GM12878 (cell line): Measurements from ENCODE around the gene RETNLB. TPM values are rescaled to one million over a fixed set of nuclear protein-coding genes. Genes with fewer than 3 reads are reported as not detected.

Experiments
- ATAC-seq: fragments of 200-7000 bp; cut with Tn5 transposase; 3 replicates; pipeline ENCODE4 v1.9.1; 2020; ENCODE audit warnings: mild to moderate bottlenecking, moderate library complexity
- BruUV-seq: library from RNA; stranded (reverse); fragments of 400-500 nt; replicated peaks from 2 replicates; lab custom pipeline; 2021; lab: Mats Ljungman, UMichigan
- CTCF ChIA-PET: fragments of 300-600 bp; sonication (Branson Sonifier 250); formaldehyde crosslinking; extraction: SDS; loops from one replicate; lab custom pipeline; 2021; ENCODE audit warnings: inconsistent platforms; lab: Yijun Ruan, JAX
- POLR2A ChIA-PET: fragments of 350-600 bp; formaldehyde crosslinking; extraction: SDS; loops from one replicate; lab custom pipeline; 2021; ENCODE audit warnings: inconsistent platforms; lab: Charles Lee
- RAD21 ChIA-PET: fragments of 300-600 bp; sonication (Branson Sonifier 250); formaldehyde crosslinking; loops from one replicate; lab custom pipeline; 2023; ENCODE audit warnings: antibody characterized with exemption; ENCODE audit not compliant: unreplicated experiment; lab: Charles Lee
- SMC1A ChIA-PET: fragments of 300-600 bp; sonication (Branson Sonifier 250); formaldehyde crosslinking; loops from one replicate; lab custom pipeline; 2023; ENCODE audit not compliant: unreplicated experiment, uncharacterized antibody; lab: Charles Lee
- DNase-seq: peaks from one replicate; pipeline ENCODE4 v3.0.0-alpha.2; 2011; ENCODE audit warnings: low read depth, low spot score
- FAIRE-seq: peaks from 3 replicates; lab custom pipeline; 2011; peaks lifted over from hg19 to GRCh38; lab: Jason Lieb, UNC
- H2AFZ ChIP-seq: 2 replicates; pipeline ENCODE4 v1.6.0; 2011; ENCODE audit warnings: low read depth, low read length, control low read depth; ENCODE audit not compliant: control insufficient read depth
- H3K27ac ChIP-seq: 2 replicates; pipeline ENCODE4 v1.5.1; 2011; ENCODE audit warnings: control low read depth; ENCODE audit not compliant: control insufficient read depth, insufficient read depth
- H3K27me3 ChIP-seq, 2 experiments: replicated peaks in 1 of 2; 2 replicates each; pipeline versions ENCODE4 v1.6.0 to v1.6.1; 2011; ENCODE audit warnings: low read length in 1 of 2; ENCODE audit not compliant: control insufficient read depth in 2 of 2, insufficient read depth in 2 of 2
- H3K36me3 ChIP-seq, 2 experiments: 2 replicates each; pipeline ENCODE4 v1.5.1; 2011; ENCODE audit warnings: low read length in 1 of 2; ENCODE audit not compliant: control insufficient read depth in 2 of 2, insufficient read depth in 2 of 2
- H3K4me1 ChIP-seq: 2 replicates; pipeline ENCODE4 v1.6.1; 2011; ENCODE audit warnings: mild to moderate bottlenecking, low read length, moderate library complexity, mixed read lengths; ENCODE audit not compliant: control insufficient read depth, insufficient read depth
- H3K4me2 ChIP-seq: 2 replicates; pipeline ENCODE4 v1.6.0; 2011; ENCODE audit warnings: control low read depth; ENCODE audit not compliant: control insufficient read depth, insufficient read depth
- H3K4me3 ChIP-seq: fragments of 200-600 bp; sonication (generic); 2 replicates; pipeline ENCODE4 v1.5.1; 2016
- H3K79me2 ChIP-seq: 2 replicates; pipeline ENCODE4 v1.6.0; 2011; ENCODE audit warnings: low read length; ENCODE audit not compliant: control insufficient read depth, insufficient read depth
- H3K9ac ChIP-seq: 2 replicates; pipeline ENCODE4 v1.8.0; 2011; ENCODE audit warnings: low read length, control low read depth, mixed read lengths; ENCODE audit not compliant: control insufficient read depth, insufficient read depth
- H3K9me3 ChIP-seq: replicated peaks from 3 replicates; pipeline ENCODE4 v1.5.1; 2011; ENCODE audit warnings: mild to moderate bottlenecking, low read length; ENCODE audit not compliant: control insufficient read depth, insufficient read depth
- H4K20me1 ChIP-seq: 2 replicates; pipeline ENCODE4 v1.6.0; 2011; ENCODE audit not compliant: control insufficient read depth, insufficient read depth
- E4F1 ChIP-seq: fragments of 450-650 bp; IDR thresholded peaks from 2 replicates; pipeline ENCODE4 v1.6.1; 2018; ENCODE audit warnings: borderline replicate concordance, mild to moderate bottlenecking; ENCODE audit not compliant: partially characterized antibody
- FOS ChIP-seq: IDR thresholded peaks from 3 replicates; pipeline ENCODE4 v1.6.1; 2011; ENCODE audit warnings: borderline replicate concordance; ENCODE audit not compliant: insufficient read length; ENCODE audit errors: extremely low read depth
- FOXK2 ChIP-seq: fragments of 450-650 bp; IDR thresholded peaks from 2 replicates; pipeline ENCODE4 v1.6.1; 2017; ENCODE audit warnings: mild to moderate bottlenecking, moderate library complexity
- NKRF ChIP-seq: fragments of 450-650 bp; conservative IDR thresholded peaks from 2 replicates; pipeline ENCODE4 v1.6.1; 2017; ENCODE audit warnings: mild to moderate bottlenecking, moderate library complexity
- NRF1 ChIP-seq: conservative IDR thresholded peaks from 2 replicates; pipeline ENCODE4 v1.6.1; 2011; ENCODE audit warnings: mild to moderate bottlenecking, low read depth, low read length, improper control_type of control experiment
- RELB ChIP-seq: fragments of 450-650 bp; IDR thresholded peaks from 2 replicates; pipeline ENCODE4 v1.6.1; 2017; ENCODE audit warnings: low read depth, mild to moderate bottlenecking, moderate library complexity
- SIX5 ChIP-seq: IDR thresholded peaks from 2 replicates; pipeline ENCODE4 v1.6.1; 2011; ENCODE audit warnings: mild to moderate bottlenecking, low read depth, low read length, moderate library complexity; ENCODE audit not compliant: severe bottlenecking
- SMAD1 ChIP-seq: fragments of 450-650 bp; IDR thresholded peaks from 2 replicates; pipeline ENCODE4 v1.6.1; 2018; ENCODE audit warnings: mild to moderate bottlenecking, low read depth; ENCODE audit not compliant: partially characterized antibody
- TCF12 ChIP-seq: IDR thresholded peaks from 2 replicates; pipeline ENCODE4 v1.6.1; 2011; ENCODE audit warnings: low read depth, mild to moderate bottlenecking, low read length
- ZBTB4 ChIP-seq: fragments of 450-650 bp; formaldehyde crosslinking; IDR thresholded peaks from 2 replicates; pipeline ENCODE4 v1.4.0; 2022; ENCODE audit warnings: mild to moderate bottlenecking, moderate library complexity
- ZNF384 ChIP-seq: IDR thresholded peaks from 2 replicates; pipeline ENCODE4 v1.6.1; 2012; ENCODE audit warnings: low read depth, mild to moderate bottlenecking, low read length, improper control_type of control experiment, borderline replicate concordance
- WGBS: methylation state at CpG from one replicate; pipeline ENCODE4 v1.1.6; 2016; ENCODE audit warnings: low lambda C conversion rate; ENCODE audit not compliant: insufficient replicate concordance, insufficient coverage; ENCODE audit errors: missing lambda C conversion rate; 5-methylcytosine and 5-hydroxymethylcytosine counted together
- in situ Hi-C: fragments of 300-500 bp; cut with MboI; formaldehyde crosslinking; loops from 9 replicates; pipeline ENCODE4 v1.14.3; 2018; ENCODE audit warnings: mixed read lengths
- intact Hi-C: fragments of 100-400 bp; cut with micrococcal nuclease; formaldehyde crosslinking; loops from one replicate; pipeline ENCODE4 v1.14.2; 2022; ENCODE audit not compliant: unreplicated experiment
- polyA plus RNA-seq, 11 experiments: library from polyadenylated mRNA; depleted of rRNA in 4 of 11; unstranded in 6 of 11; stranded (reverse) in 5 of 11; fragments of >200 nt; fragmentation: Nextera tagmentation in 4 of 11; fragmentation: Illumina TruSeq in 1 of 11; extraction: Ambion mirVana in 4 of 11; extraction: Trizol in 1 of 11; gene quantifications; 1 replicate in 1 of 11; 2 replicates in 10 of 11; pipeline versions ENCODE4 v1.2.1 to v1.2.3, GENCODE V29; 2011 to 2016; ENCODE audit warnings: inconsistent platforms in 2 of 11, missing spikeins in 2 of 11, low read depth in 1 of 11
- total RNA-seq, 4 experiments: library from RNA; depleted of rRNA in 3 of 4; stranded (reverse); fragments of >200 nt in 3 of 4; fragmentation: Illumina TruSeq in 1 of 4; extraction: Trizol in 1 of 4; gene quantifications; 2 replicates each; pipeline versions ENCODE4 v1.2.1 to v1.2.3, GENCODE V29; 2013 to 2021

The RETNLB gene
- total and polyA plus RNA-seq, 10 of the 15 experiments (the other 5 are each of a cell fraction or from before 2014, with no cell fraction given), result not detected

- TF ChIP-seq NKRF (no peak), NRF1 (no peak), ZNF384 (no peak), SMAD1 (no peak)
These were observed 20.4 kb downstream of the RETNLB start (continued) for GRCh38 chr3:108736821-108737220.

GRCh38 chr3:108728934-108729333, 28.3 kb downstream of the RETNLB start:
- H3K27me3 ChIP-seq, result peaks cover 0 to 2% of the 10 kb centered on the region in 2 experiments; a peak in 1 of 4 replicates
- ChIA-PET CTCF (no interaction called here), POLR2A (no interaction called here), SMC1A (no interaction called here), RAD21 (no interaction called here)
- H3K36me3 ChIP-seq, result no peaks in the 10 kb centered on the region
- no peak for ATAC-seq
- in situ Hi-C loops, result no loop called here
- H3K9me3 ChIP-seq, result no peaks in the 10 kb centered on the region
- no peaks in the 10 kb centered on the region for H3K79me2 ChIP-seq
- H2AFZ ChIP-seq, result no peak overlapping the region
- no peak for DNase-seq
- H4K20me1 ChIP-seq, result no peaks in the 10 kb centered on the region
- intact Hi-C loops, result no loop called here
- H3K27ac ChIP-seq, result no peak overlapping the region
- WGBS, result 0% methylated on average over 1 of the region's 1 CpG
- no peaks in the 10 kb centered on the region for H3K4me1 ChIP-seq
- TF ChIP-seq TCF12 (no peak), FOXK2 (no peak), SIX5 (no peak), FOS (no peak), RELB (no peak), ZBTB4 (CRISPR knock-in tag) (no peak), E4F1 (no peak)
- H3K9ac ChIP-seq, result no peak overlapping the region
- BruUV-seq, result no TSS peak
- no peak for FAIRE-seq
- no peak overlapping the region for H3K4me2 ChIP-seq
- no peak overlapping the region for H3K4me3 ChIP-seq
